Medulla oblongata (tissue), 1 donor: ENCODE results near the gene ATRNL1.
A peak's percentile ranks its signal among the peaks of the same experiment; 100 is the strongest.
"Not testable (repeated sequence)": the region's sequence is repeated elsewhere in the genome, so short reads cannot be mapped to it uniquely, and the experiment has no call there.

ENCODE experiments used
- DNase-seq: peaks from one replicate; pipeline ENCODE4 v3.0.0-alpha.2; 2015; ENCODE audit errors: extremely low spot score

ATRNL1 gene

GRCh38 chr10:115427611-115428010, 334.4 kb downstream of the ATRNL1 start:
- no peak for DNase-seq

GRCh38 chr10:115432188-115432819, 339.1 kb downstream of the ATRNL1 start:
- peak; percentile 5 for DNase-seq

- no peak for DNase-seq
These were observed 343.8 kb downstream of the ATRNL1 start for GRCh38 chr10:115436999-115437398.

GRCh38 chr10:115441907-115442545, 348.9 kb downstream of the ATRNL1 start:
- DNase-seq: no peak

- no peak for DNase-seq
These were observed 363.6 kb downstream of the ATRNL1 start for GRCh38 chr10:115456812-115457211.

- no peak for DNase-seq
These were observed 390.1 kb downstream of the ATRNL1 start for GRCh38 chr10:115483294-115483693.

- DNase-seq: no peak
These were observed 398.5 kb downstream of the ATRNL1 start for GRCh38 chr10:115491526-115492140.

- no peak for DNase-seq
These were observed 410.4 kb downstream of the ATRNL1 start for GRCh38 chr10:115503546-115503945.

- no peak for DNase-seq
These were observed 421.7 kb downstream of the ATRNL1 start for GRCh38 chr10:115514895-115515294.

GRCh38 chr10:115525141-115525540, 432.0 kb downstream of the ATRNL1 start:
- DNase-seq: no peak

- not testable (repeated sequence) for DNase-seq
These were observed 434.5 kb downstream of the ATRNL1 start for GRCh38 chr10:115527682-115528081.

GRCh38 chr10:115536401-115536800, 443.2 kb downstream of the ATRNL1 start:
- DNase-seq: not testable (repeated sequence)

GRCh38 chr10:115539142-115539762, 446.1 kb downstream of the ATRNL1 start:
- DNase-seq: no peak

- DNase-seq: no peak
These were observed 462.8 kb downstream of the ATRNL1 start for GRCh38 chr10:115555887-115556402.

GRCh38 chr10:115558252-115558651, 465.1 kb downstream of the ATRNL1 start:
- DNase-seq: no peak

GRCh38 chr10:115566867-115567266, 473.7 kb downstream of the ATRNL1 start:
- DNase-seq: no peak

GRCh38 chr10:115572740-115573455, 479.7 kb downstream of the ATRNL1 start:
- no peak for DNase-seq

- no peak for DNase-seq
These were observed 487.1 kb downstream of the ATRNL1 start for GRCh38 chr10:115580239-115580638.

- DNase-seq: no peak
These were observed 499.9 kb downstream of the ATRNL1 start for GRCh38 chr10:115593060-115593459.

GRCh38 chr10:115604627-115605026, 511.5 kb downstream of the ATRNL1 start:
- no peak for DNase-seq

GRCh38 chr10:115606086-115606485, 512.9 kb downstream of the ATRNL1 start:
- DNase-seq: no peak

GRCh38 chr10:115606741-115607140, 513.6 kb downstream of the ATRNL1 start:
- DNase-seq: no peak
